ENCODE results near the gene PALLD. TPM values are rescaled to one million over a fixed set of nuclear protein-coding genes. Genes with fewer than 3 reads are reported as not detected.
"Not testable (repeated sequence)": the region's sequence is repeated elsewhere in the genome, so short reads cannot be mapped to it uniquely, and the experiment has no call there.

Gene PALLD
- total RNA-seq, 1 experiment from 2014 or later, result 0.51 TPM

- no peak for DNase-seq (ENCODE audit: low spot score)
- in situ Hi-C loops (cut with HindIII; ENCODE audit: low sequenced_read_pairs), result no loop called here
These were observed 211.3 kb downstream of the PALLD start for GRCh38 chr4:168708108-168708507.

- peak; percentile 46 for DNase-seq (ENCODE audit: low spot score)
- in situ Hi-C loops (cut with HindIII; ENCODE audit: low sequenced_read_pairs), result no loop called here
These were observed 213.6 kb downstream of the PALLD start for GRCh38 chr4:168710353-168710946.

GRCh38 chr4:168711197-168712140, 214.6 kb downstream of the PALLD start:
- no peak for DNase-seq (ENCODE audit: low spot score)
- in situ Hi-C loops (cut with HindIII; ENCODE audit: low sequenced_read_pairs), result no loop called here

- in situ Hi-C loops (cut with HindIII; ENCODE audit: low sequenced_read_pairs), result no loop called here
- DNase-seq (ENCODE audit: low spot score), result no peak
These were observed 215.6 kb downstream of the PALLD start for GRCh38 chr4:168712316-168712890.

- no peak for DNase-seq (ENCODE audit: low spot score)
- in situ Hi-C loops (cut with HindIII; ENCODE audit: low sequenced_read_pairs), result no loop called here
These were observed 216.4 kb downstream of the PALLD start for GRCh38 chr4:168713253-168713652.

GRCh38 chr4:168715896-168716295, 219.0 kb downstream of the PALLD start:
- DNase-seq (ENCODE audit: low spot score), result no peak
- in situ Hi-C loops (cut with HindIII; ENCODE audit: low sequenced_read_pairs), result no loop called here

- in situ Hi-C loops (cut with HindIII; ENCODE audit: low sequenced_read_pairs), result no loop called here
These were observed 219.7 kb downstream of the PALLD start for GRCh38 chr4:168716406-168717129.

GRCh38 chr4:168717847-168718246, 221.0 kb downstream of the PALLD start:
- DNase-seq (ENCODE audit: low spot score), result no peak
- in situ Hi-C loops (cut with HindIII; ENCODE audit: low sequenced_read_pairs), result no loop called here

More at GRCh38 chr4:168716406-168717129, 219.7 kb downstream of the PALLD start:
- DNase-seq (ENCODE audit: low spot score), result no peak

- in situ Hi-C loops (cut with HindIII; ENCODE audit: low sequenced_read_pairs), result no loop called here
- DNase-seq (ENCODE audit: low spot score), result no peak
These were observed 222.9 kb downstream of the PALLD start for GRCh38 chr4:168719725-168720124.

GRCh38 chr4:168720396-168720900, 223.6 kb downstream of the PALLD start:
- DNase-seq (ENCODE audit: low spot score), result no peak
- in situ Hi-C loops (cut with HindIII; ENCODE audit: low sequenced_read_pairs), result no loop called here

GRCh38 chr4:168722391-168722790, 225.5 kb downstream of the PALLD start:
- in situ Hi-C loops (cut with HindIII; ENCODE audit: low sequenced_read_pairs), result no loop called here
- no peak for DNase-seq (ENCODE audit: low spot score)

GRCh38 chr4:168723020-168723419, 226.2 kb downstream of the PALLD start:
- in situ Hi-C loops (cut with HindIII; ENCODE audit: low sequenced_read_pairs), result no loop called here
- no peak for DNase-seq (ENCODE audit: low spot score)

GRCh38 chr4:168723569-168723968, 226.7 kb downstream of the PALLD start:
- no peak for DNase-seq (ENCODE audit: low spot score)
- in situ Hi-C loops (cut with HindIII; ENCODE audit: low sequenced_read_pairs), result no loop called here

GRCh38 chr4:168724243-168724642, 227.4 kb downstream of the PALLD start:
- in situ Hi-C loops (cut with HindIII; ENCODE audit: low sequenced_read_pairs), result no loop called here
- DNase-seq (ENCODE audit: low spot score), result no peak

- in situ Hi-C loops (cut with HindIII; ENCODE audit: low sequenced_read_pairs), result no loop called here
- no peak for DNase-seq (ENCODE audit: low spot score)
These were observed 228.0 kb downstream of the PALLD start for GRCh38 chr4:168724686-168725411.

GRCh38 chr4:168725930-168726329, 229.1 kb downstream of the PALLD start:
- in situ Hi-C loops (cut with HindIII; ENCODE audit: low sequenced_read_pairs), result no loop called here
- DNase-seq (ENCODE audit: low spot score), result no peak

- DNase-seq (ENCODE audit: low spot score); in situ Hi-C loops (cut with HindIII; ENCODE audit: low sequenced_read_pairs): not testable (repeated sequence)
These were observed 230.3 kb downstream of the PALLD start for GRCh38 chr4:168727181-168727580.

- in situ Hi-C loops (cut with HindIII; ENCODE audit: low sequenced_read_pairs), result no loop called here
These were observed 234.3 kb downstream of the PALLD start for GRCh38 chr4:168731006-168731636.

More at GRCh38 chr4:168731006-168731636, 234.3 kb downstream of the PALLD start:
- DNase-seq (ENCODE audit: low spot score), result no peak
